ENCODE data around the gene SCGB1C2. TPM values are rescaled to one million over a fixed set of nuclear protein-coding genes. Genes with fewer than 3 reads are reported as not detected.

The SCGB1C2 gene
- total RNA-seq, 1 experiment from 2014 or later, result not detected

GRCh38 chr17:158379-158778, 21.0 kb downstream of the SCGB1C2 start:
- no peak overlapping the region for H3K4me2 ChIP-seq (ENCODE audit: insufficient read depth, insufficient read length, low read length)
- peak overlapping the region in 1 of 3 experiments; percentile 44; a peak in 2 of 7 replicates for H3K27ac Mint-ChIP-seq

More at GRCh38 chr17:158379-158778, 21.0 kb downstream of the SCGB1C2 start:
- Histone ChIP-seq H2AFZ (ENCODE audit: low read length) (no peak overlapping the region), H3T11ph (ENCODE audit: low read length) (no peak overlapping the region), H4K91ac (ENCODE audit: insufficient read length, low read depth, low read length) (no peak overlapping the region), H3K79me2 (ENCODE audit: insufficient read depth, low read length) (no peaks in the 10 kb centered on the region), H2AK5ac (ENCODE audit: insufficient read length, low read length) (no peak overlapping the region), H3K79me1 (ENCODE audit: insufficient read depth, low read depth, low read length, poor library complexity, severe bottlenecking) (no peaks in the 10 kb centered on the region), H3K23me2 (ENCODE audit: insufficient read length, low read depth, low read length, poor library complexity, severe bottlenecking) (no peaks in the 10 kb centered on the region), H2BK20ac (ENCODE audit: low read depth, low read length, poor library complexity, severe bottlenecking) (no peak overlapping the region), H3K9ac (ENCODE audit: extremely low read depth, insufficient read length, low read length) (no peak overlapping the region), H2BK5ac (ENCODE audit: insufficient read length, low read length) (no peak overlapping the region), H3K27me3 (ENCODE audit: insufficient read depth, low read length) (no peaks in the 10 kb centered on the region), H4K8ac (replicated peaks; ENCODE audit: insufficient read length, low read depth, low read length) (no peak overlapping the region), H3K9me3 (ENCODE audit: control insufficient read depth, low read depth, low read length) (no peaks in the 10 kb centered on the region), H2BK120ac (ENCODE audit: low read depth, low read length, poor library complexity, severe bottlenecking) (no peak overlapping the region), H3K14ac (ENCODE audit: insufficient read depth, low read length) (no peak overlapping the region), H3K23ac (ENCODE audit: insufficient read length, low read depth, low read length) (no peak overlapping the region), H4K5ac (ENCODE audit: insufficient read length, low read depth, low read length) (no peak overlapping the region), H4K20me1 (ENCODE audit: control insufficient read depth, insufficient read depth, insufficient read length) (no peaks in the 10 kb centered on the region), H3K4ac (ENCODE audit: low read depth, low read length) (no peak overlapping the region), H3K4me1 (ENCODE audit: insufficient read depth, low read length) (no peaks in the 10 kb centered on the region), H2BK12ac (ENCODE audit: insufficient read length, low read depth, low read length) (no peak overlapping the region), H3K27ac (ENCODE audit: insufficient read length, low read depth, low read length) (no peak overlapping the region), H2BK15ac (ENCODE audit: low read depth, low read length) (no peak overlapping the region), H3K18ac (ENCODE audit: insufficient read length, low read depth, low read length) (no peak overlapping the region), H3K56ac (ENCODE audit: insufficient read length, low read depth, low read length) (no peak overlapping the region)
- TF ChIP-seq, protein P1, sequence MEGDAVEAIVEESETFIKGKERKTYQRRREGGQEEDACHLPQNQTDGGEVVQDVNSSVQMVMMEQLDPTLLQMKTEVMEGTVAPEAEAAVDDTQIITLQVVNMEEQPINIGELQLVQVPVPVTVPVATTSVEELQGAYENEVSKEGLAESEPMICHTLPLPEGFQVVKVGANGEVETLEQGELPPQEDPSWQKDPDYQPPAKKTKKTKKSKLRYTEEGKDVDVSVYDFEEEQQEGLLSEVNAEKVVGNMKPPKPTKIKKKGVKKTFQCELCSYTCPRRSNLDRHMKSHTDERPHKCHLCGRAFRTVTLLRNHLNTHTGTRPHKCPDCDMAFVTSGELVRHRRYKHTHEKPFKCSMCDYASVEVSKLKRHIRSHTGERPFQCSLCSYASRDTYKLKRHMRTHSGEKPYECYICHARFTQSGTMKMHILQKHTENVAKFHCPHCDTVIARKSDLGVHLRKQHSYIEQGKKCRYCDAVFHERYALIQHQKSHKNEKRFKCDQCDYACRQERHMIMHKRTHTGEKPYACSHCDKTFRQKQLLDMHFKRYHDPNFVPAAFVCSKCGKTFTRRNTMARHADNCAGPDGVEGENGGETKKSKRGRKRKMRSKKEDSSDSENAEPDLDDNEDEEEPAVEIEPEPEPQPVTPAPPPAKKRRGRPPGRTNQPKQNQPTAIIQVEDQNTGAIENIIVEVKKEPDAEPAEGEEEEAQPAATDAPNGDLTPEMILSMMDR (conservative IDR thresholded peaks at IDR 0.05), result no peak
- Mint-ChIP-seq H3K4me1 (no peaks in the 10 kb centered on the region), H3K4me3 (no peak overlapping the region), H3K9me3 (no peaks in the 10 kb centered on the region), H3K36me3 (ENCODE audit: insufficient read depth in 1 of 3, low read depth in 3 of 3) (no peaks in the 10 kb centered on the region), H3K27me3 (ENCODE audit: low read depth) (peaks cover 2% of the 10 kb centered on the region)
- DNase-seq, result no peak
- WGBS (ENCODE audit: extremely low coverage, insufficient read length, low lambda C conversion rate), result no CpG with 5 or more reads among the region's 7 CpGs
